ENCODE results near the gene ABCG5.

The ABCG5 gene

GRCh38 chr2:43838560-43839267, at the start of gene ABCG5, which contains the start of gene ABCG8:
Gene ABCG5 (minus strand): TSS chr2:43838839. CDS start chr2:43838679, 160 bp downstream.
Gene ABCG8 (plus strand): TSS chr2:43838971. CDS start chr2:43839054, 83 bp downstream.
- DNase-seq (ENCODE audit: low spot score): no peak

DNA sequence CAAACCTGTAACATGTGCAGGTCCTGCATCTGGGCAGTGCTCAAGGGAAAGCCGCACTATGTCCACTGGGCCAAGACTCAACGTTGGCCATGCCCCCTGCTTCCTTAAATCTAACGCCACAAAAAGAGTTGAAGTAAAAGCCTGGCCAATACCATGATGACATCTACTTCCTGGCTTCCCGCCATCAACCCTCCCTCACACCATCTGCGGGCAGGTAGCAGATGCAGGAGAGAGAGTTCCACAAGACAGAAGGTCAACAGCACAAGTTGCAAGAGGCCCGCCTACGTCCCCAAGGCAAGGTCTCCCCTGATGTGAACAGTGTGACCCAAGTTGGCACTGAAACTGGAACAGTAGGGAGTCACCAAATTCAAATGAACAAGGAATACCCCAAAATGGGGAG, 48.5 kb upstream of the ABCG5 start:
- DNase-seq (ENCODE audit: low spot score): no peak

DNA sequence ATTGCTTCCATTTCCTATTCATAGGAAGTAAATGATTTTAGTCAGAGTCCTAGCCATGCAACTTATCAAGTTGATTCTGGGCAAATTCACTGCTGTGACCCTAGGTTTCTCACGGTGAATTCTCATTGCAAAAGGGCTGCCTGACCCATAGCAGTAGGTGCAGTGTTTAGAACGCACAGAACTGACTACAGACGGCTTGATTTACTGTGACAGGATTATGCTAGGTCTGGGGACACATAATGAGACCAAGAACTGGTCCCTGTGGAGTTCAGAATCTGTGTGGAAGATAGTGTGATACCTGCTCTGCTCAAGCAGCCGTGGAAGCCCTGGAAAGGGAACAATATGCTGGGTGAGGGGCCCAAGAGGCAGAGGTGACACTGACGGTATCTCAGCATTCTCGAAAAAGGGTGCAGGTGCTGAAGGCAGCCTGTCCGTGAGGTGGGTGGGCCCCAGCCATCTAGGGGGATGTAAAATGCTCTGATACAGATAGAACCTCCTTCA, 46.5 kb upstream of the ABCG5 start:
- no peak for DNase-seq (ENCODE audit: low spot score)

DNA sequence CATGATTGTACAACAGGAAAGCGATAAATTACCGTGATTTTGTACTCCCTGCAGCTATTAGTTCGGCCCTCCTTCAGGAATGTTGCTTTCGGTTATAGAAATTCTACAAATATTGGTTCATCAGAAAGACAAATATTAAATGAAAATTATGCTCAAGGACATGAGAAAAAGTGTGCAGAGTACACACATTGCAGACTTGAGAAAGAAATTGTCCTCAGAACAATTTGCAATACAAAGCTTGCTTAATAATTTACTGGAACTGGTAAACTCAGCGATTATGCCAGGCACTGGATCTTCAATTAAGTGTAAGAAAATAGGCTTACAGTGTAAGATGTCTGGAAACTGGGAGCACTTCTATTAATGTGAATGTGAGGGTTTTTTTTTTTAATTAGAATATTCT, 46.0 kb upstream of the ABCG5 start:
- no peak for DNase-seq (ENCODE audit: low spot score)

DNA sequence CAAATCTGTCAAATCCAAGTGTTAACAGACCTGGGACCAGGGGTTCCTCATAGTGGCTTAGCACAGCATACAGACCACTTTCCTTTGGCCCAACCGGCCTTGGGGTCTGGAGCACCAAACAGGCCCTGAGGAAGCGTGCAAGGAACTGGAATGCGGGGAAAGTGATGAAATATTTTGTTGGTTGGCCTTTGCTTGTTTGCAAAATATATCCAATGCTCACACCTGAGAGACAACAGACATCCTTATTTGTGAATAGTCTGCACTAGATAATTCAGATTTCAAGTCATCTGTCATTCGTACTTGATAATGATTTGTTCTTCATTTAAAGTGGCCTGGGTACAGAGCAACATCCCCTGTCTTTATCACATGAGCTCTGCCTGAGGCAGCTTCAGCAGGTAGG, 43.7 kb upstream of the ABCG5 start:
- DNase-seq (ENCODE audit: low spot score): no peak

- no peak for DNase-seq (ENCODE audit: low spot score)
These were observed 42.3 kb upstream of the ABCG5 start for GRCh38 chr2:43880952-43881351.

DNA sequence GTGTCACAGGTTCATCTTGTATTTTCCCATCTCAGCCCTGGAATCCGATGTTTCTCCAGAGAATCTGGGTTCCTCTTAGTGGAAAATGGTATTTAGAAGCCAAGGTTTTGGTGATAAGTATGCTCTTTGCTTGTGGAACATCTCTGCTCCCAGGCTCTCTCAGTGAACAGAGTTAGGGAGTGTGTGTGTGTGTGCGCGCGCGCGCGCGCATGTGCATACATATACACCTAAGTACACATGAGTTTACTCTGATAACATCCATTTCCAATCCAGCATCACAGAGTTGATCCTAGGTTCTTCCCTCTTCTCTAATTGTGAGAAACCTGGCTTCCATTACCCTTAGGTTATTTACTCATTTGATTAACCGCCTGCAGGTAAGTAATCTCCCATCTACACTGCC, 41.8 kb upstream of the ABCG5 start:
- no peak for DNase-seq (ENCODE audit: low spot score)

DNA sequence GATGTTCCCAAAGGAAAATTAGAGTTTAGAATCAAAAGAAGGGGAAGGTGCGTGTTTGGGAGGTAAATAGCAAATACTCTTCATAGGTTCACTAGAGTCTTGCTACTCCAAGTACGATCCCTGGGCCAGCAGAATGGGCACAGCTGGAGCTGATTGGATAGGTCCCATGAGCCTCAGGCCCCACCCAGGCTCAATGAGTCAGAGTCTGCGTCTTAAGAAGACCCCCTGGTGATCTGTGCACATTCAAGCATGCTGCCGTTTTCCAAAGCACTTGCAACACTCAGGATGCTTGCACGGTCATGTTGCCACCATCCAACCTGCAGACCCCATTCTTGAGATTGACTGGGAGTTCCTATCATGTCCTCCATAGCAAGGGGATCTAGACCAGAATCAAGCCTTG, 40.6 kb upstream of the ABCG5 start:
- no peak for DNase-seq (ENCODE audit: low spot score)

- DNase-seq (ENCODE audit: low spot score): peak; percentile 64
These were observed 39.3 kb upstream of the ABCG5 start for GRCh38 chr2:43877782-43878464.

- DNase-seq (ENCODE audit: low spot score): no peak
These were observed 36.3 kb upstream of the ABCG5 start for GRCh38 chr2:43874776-43875451.

DNA sequence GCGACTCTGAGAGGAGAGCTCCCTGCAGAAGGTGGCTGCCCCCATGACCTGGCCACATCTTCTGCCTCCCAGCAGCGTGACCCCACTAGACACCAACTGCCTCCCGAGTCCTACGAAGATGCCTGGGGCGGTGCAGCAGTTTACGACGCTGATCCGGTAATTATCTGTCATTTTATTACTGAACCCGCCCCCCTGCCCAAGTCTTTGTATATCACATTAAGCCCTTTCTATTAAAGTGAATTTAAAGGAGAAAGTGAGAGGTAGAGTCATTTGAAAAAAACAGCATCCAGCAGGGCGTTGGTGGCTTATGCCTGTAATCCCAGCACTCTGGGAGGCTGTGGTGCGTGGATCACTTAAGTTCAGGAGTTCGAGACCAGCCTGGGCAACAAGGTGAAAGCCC, 33.5 kb upstream of the ABCG5 start:
- DNase-seq (ENCODE audit: low spot score): no peak

GRCh38 chr2:43855292-43855691, 16.7 kb upstream of the ABCG5 start:
- DNase-seq (ENCODE audit: low spot score): no peak

DNA sequence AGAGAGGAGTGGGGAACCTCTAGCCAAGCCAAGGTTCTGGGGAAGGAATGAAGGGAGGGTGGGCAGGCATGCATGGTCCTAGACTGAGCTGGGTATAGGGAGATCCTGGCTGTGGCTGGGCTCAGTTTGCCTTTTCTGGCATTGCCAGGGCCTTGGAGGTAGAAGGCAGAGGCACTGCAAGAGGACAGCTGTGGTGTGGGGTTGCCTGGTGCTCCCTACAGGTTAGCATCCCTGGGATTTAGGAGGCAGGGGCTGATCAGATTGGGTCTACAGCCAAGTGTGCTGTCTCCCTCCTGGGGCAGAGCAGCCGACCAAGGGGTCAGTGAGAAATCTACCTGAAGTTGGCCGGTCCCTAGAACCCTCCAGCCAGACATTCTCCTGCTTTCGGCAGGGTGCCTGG, 16.0 kb upstream of the ABCG5 start:
- no peak for DNase-seq (ENCODE audit: low spot score)

- DNase-seq (ENCODE audit: low spot score): no peak
These were observed 14.8 kb upstream of the ABCG5 start for GRCh38 chr2:43853141-43854081.

- no peak for DNase-seq (ENCODE audit: low spot score)
These were observed 13.6 kb upstream of the ABCG5 start for GRCh38 chr2:43852196-43852730.

- no peak for DNase-seq (ENCODE audit: low spot score)
These were observed 12.7 kb upstream of the ABCG5 start for GRCh38 chr2:43851011-43851980.

DNA sequence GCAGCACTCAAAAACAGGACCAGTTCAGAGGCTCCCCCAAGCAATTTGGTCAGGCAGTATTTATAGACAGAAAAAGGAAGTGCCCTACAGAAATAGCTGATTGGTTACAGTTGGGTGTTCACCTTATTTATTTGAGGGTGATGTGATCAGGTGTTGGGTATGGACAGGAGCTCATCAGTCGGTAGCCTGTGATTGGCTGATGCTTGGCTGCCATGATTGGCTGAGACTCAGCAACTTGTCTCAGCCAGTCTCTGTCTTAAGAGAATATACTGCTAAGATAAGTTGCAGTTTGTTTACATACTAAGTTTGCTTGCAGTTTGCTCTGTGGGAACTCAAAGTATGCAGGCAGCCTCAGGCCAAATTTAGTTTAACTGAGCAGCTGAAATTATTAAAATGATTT, 9.6 kb upstream of the ABCG5 start:
- no peak for DNase-seq (ENCODE audit: low spot score)

- DNase-seq (ENCODE audit: low spot score): no peak
These were observed 7.6 kb upstream of the ABCG5 start for GRCh38 chr2:43846140-43846793.

DNA sequence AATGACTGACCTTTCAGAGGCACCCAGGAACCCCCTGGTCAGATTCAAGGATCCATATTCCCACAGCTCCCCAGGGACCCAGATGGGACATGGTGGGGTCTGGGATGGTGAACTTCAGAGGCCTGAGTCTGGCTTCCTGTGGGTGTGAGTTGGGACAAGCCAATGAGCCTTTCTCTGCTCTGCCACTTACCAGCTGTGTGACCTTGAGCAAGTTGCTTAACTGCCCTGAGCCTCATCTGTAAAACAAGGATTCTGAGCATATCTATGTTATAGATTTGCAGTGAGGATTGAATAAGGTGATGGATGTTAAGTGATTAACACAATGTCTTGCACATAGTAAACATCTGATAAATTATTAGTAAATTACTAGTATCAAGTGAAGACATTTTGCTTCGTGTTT, 6.5 kb upstream of the ABCG5 start:
- DNase-seq (ENCODE audit: low spot score): no peak

- DNase-seq (ENCODE audit: low spot score): no peak
These were observed 4.2 kb upstream of the ABCG5 start for GRCh38 chr2:43842866-43843226.

All from hematopoietic multipotent progenitor cell treated with erythropoietin and hydrocortisone succinate and interleukin-3 and kit ligand, for 15 days (in vitro differentiated cells).